ENCODE results near the gene APOM. TPM values are rescaled to one million over a fixed set of nuclear protein-coding genes. Genes with fewer than 3 reads are reported as not detected.

The APOM gene
- total RNA-seq, result 1 to 10 TPM in 1 of 2 donors, under 1 TPM in 1; 0.76 to 1.3 TPM

- H3K36me3 Mint-ChIP-seq, result no peaks in the 10 kb centered on the region
- no peak within 1 kb of the TSS for H3K4me3 Mint-ChIP-seq
- peaks cover 59 to 73% of the 10 kb centered on the region in 2 donors for H3K4me1 Mint-ChIP-seq (ENCODE audit: low read depth in 2 of 2)
- ATAC-seq (no peak), DNase-seq (ENCODE audit: low spot score) (no peak)
- peak within 1 kb of the TSS; percentile 17 to 25 for H3K27ac Mint-ChIP-seq
- H3K9me3 Mint-ChIP-seq, result no peaks in the 10 kb centered on the region
- H3K27me3 Mint-ChIP-seq, result no peaks in the 10 kb centered on the region
Observed at GRCh38 chr6:31655349-31656237, at the start of gene APOM. Gene APOM (plus strand): TSS chr6:31655894. CDS start chr6:31655967, 73 bp downstream.

- H3K27ac Mint-ChIP-seq, result peak overlapping the region in 1 of 2 donors; percentile 28
- no peaks in the 10 kb centered on the region for H3K36me3 Mint-ChIP-seq
- H3K9me3 Mint-ChIP-seq, result no peaks in the 10 kb centered on the region
- H3K4me1 Mint-ChIP-seq (ENCODE audit: low read depth in 2 of 2), result no peaks in the 10 kb centered on the region
- no peaks in the 10 kb centered on the region for H3K27me3 Mint-ChIP-seq
- ATAC-seq (no peak), DNase-seq (ENCODE audit: low spot score) (no peak)
- no peak overlapping the region for H3K4me3 Mint-ChIP-seq
Observed at GRCh38 chr6:31607317-31607716, 48.4 kb upstream of the APOM start.

GRCh38 chr6:31609519-31610406 lies 45.9 kb upstream of the APOM start:
- Mint-ChIP-seq H3K27me3 (peaks cover 0 to under 1% of the 10 kb centered on the region in 2 donors), H3K27ac (no peak overlapping the region), H3K4me1 (ENCODE audit: low read depth in 2 of 2) (peaks cover 0 to 2% of the 10 kb centered on the region in 2 donors), H3K9me3 (no peaks in the 10 kb centered on the region), H3K36me3 (no peaks in the 10 kb centered on the region), H3K4me3 (no peak overlapping the region)
- ATAC-seq (no peak), DNase-seq (ENCODE audit: low spot score) (no peak)

- no peak overlapping the region for H3K4me3 Mint-ChIP-seq
- H3K9me3 Mint-ChIP-seq, result no peaks in the 10 kb centered on the region
- peaks cover 3 to 8% of the 10 kb centered on the region in 2 donors for H3K4me1 Mint-ChIP-seq (ENCODE audit: low read depth in 2 of 2)
- no peak overlapping the region for H3K27ac Mint-ChIP-seq
- H3K27me3 Mint-ChIP-seq, result peaks cover 0 to 3% of the 10 kb centered on the region in 2 donors
- DNase-seq (ENCODE audit: low spot score), result no peak
- ATAC-seq, result no peak
- no peaks in the 10 kb centered on the region for H3K36me3 Mint-ChIP-seq
Observed at GRCh38 chr6:31610968-31611367, 44.7 kb upstream of the APOM start.

- Mint-ChIP-seq H3K27ac (no peak overlapping the region), H3K9me3 (no peaks in the 10 kb centered on the region), H3K4me1 (ENCODE audit: low read depth in 2 of 2) (peaks cover 10 to 12% of the 10 kb centered on the region in 2 donors), H3K27me3 (peaks cover 0 to 3% of the 10 kb centered on the region in 2 donors), H3K36me3 (no peaks in the 10 kb centered on the region), H3K4me3 (no peak overlapping the region)
- ATAC-seq (no peak), DNase-seq (ENCODE audit: low spot score) (no peak)
Observed at GRCh38 chr6:31614075-31614619, 41.5 kb upstream of the APOM start.

GRCh38 chr6:31614684-31615578 lies 40.8 kb upstream of the APOM start, which contains the start of gene AIF1:
Gene AIF1 (plus strand): TSS chr6:31615234. CDS start chr6:31615330, 96 bp downstream.
- ATAC-seq (no peak), DNase-seq (ENCODE audit: low spot score) (no peak)
- peaks cover 10 to 12% of the 10 kb centered on the region in 2 donors for H3K4me1 Mint-ChIP-seq (ENCODE audit: low read depth in 2 of 2)
- peak within 1 kb of the TSS in 1 of 2 donors; percentile 68 for H3K27ac Mint-ChIP-seq
- no peaks in the 10 kb centered on the region for H3K9me3 Mint-ChIP-seq
- peaks cover 0 to 3% of the 10 kb centered on the region in 2 donors for H3K27me3 Mint-ChIP-seq
- no peaks in the 10 kb centered on the region for H3K36me3 Mint-ChIP-seq
- peak within 1 kb of the TSS; percentile 30 for H3K4me3 Mint-ChIP-seq

GRCh38 chr6:31615748-31616147 lies 39.9 kb upstream of the APOM start:
- no peak for DNase-seq (ENCODE audit: low spot score)
- H3K9me3 Mint-ChIP-seq, result no peaks in the 10 kb centered on the region
- H3K36me3 Mint-ChIP-seq, result no peaks in the 10 kb centered on the region
- peak overlapping the region; percentile 30 for H3K4me3 Mint-ChIP-seq
- peaks cover 10 to 12% of the 10 kb centered on the region in 2 donors for H3K4me1 Mint-ChIP-seq (ENCODE audit: low read depth in 2 of 2)
- peak overlapping the region in 1 of 2 donors; percentile 68 for H3K27ac Mint-ChIP-seq
- ATAC-seq, result no peak
- peaks cover 0 to 3% of the 10 kb centered on the region in 2 donors for H3K27me3 Mint-ChIP-seq

- ATAC-seq (no peak), DNase-seq (ENCODE audit: low spot score) (no peak)
- Mint-ChIP-seq H3K9me3 (no peaks in the 10 kb centered on the region), H3K27ac (no peak overlapping the region), H3K4me3 (peak overlapping the region; percentile 30), H3K36me3 (peaks cover 8% of the 10 kb centered on the region), H3K4me1 (ENCODE audit: low read depth in 2 of 2) (peaks cover 19 to 21% of the 10 kb centered on the region in 2 donors), H3K27me3 (peaks cover 0 to 3% of the 10 kb centered on the region in 2 donors)
Observed at GRCh38 chr6:31617010-31617409, 38.7 kb upstream of the APOM start.

- Mint-ChIP-seq H3K4me1 (ENCODE audit: low read depth in 2 of 2) (peaks cover 26 to 30% of the 10 kb centered on the region in 2 donors), H3K27me3 (peaks cover 0 to under 1% of the 10 kb centered on the region in 2 donors), H3K4me3 (peak overlapping the region; percentile 90), H3K36me3 (peaks cover 15% of the 10 kb centered on the region), H3K27ac (peak overlapping the region; percentile 91 to 94), H3K9me3 (no peaks in the 10 kb centered on the region)
- ATAC-seq (peak; percentile 93 to 94), DNase-seq (ENCODE audit: low spot score) (peak; percentile 99)
Observed at GRCh38 chr6:31619805-31620585, 35.7 kb upstream of the APOM start.

GRCh38 chr6:31620586-31621319 lies 34.9 kb upstream of the APOM start, which contains the start of gene PRRC2A:
Gene PRRC2A (plus strand): TSS chr6:31620715. CDS start chr6:31622790, 2,075 bp downstream.
- Mint-ChIP-seq H3K9me3 (no peaks in the 10 kb centered on the region), H3K4me3 (peak within 1 kb of the TSS; percentile 92), H3K27me3 (no peaks in the 10 kb centered on the region), H3K4me1 (ENCODE audit: low read depth in 2 of 2) (peaks cover 24 to 29% of the 10 kb centered on the region in 2 donors), H3K27ac (peak within 1 kb of the TSS; percentile 91 to 94), H3K36me3 (peaks cover 16% of the 10 kb centered on the region)
- ATAC-seq (peak; percentile 48 to 54), DNase-seq (ENCODE audit: low spot score) (no peak)

- ATAC-seq (no peak), DNase-seq (ENCODE audit: low spot score) (no peak)
- Mint-ChIP-seq H3K4me3 (peak overlapping the region; percentile 92), H3K4me1 (ENCODE audit: low read depth in 2 of 2) (peaks cover 22 to 30% of the 10 kb centered on the region in 2 donors), H3K27ac (peak overlapping the region; percentile 91 to 94), H3K27me3 (no peaks in the 10 kb centered on the region), H3K9me3 (no peaks in the 10 kb centered on the region), H3K36me3 (peaks cover 23% of the 10 kb centered on the region)
Observed at GRCh38 chr6:31621320-31621939, 34.3 kb upstream of the APOM start.
